Nephron (organoid): ENCODE data around the gene NKAIN2.
A peak's percentile ranks its signal among the peaks of the same experiment; 100 is the strongest.
"Not testable (repeated sequence)": the region's sequence is repeated elsewhere in the genome, so short reads cannot be mapped to it uniquely, and the experiment has no call there.

ENCODE experiments used
- H3K27ac Mint-ChIP-seq, 3 experiments: 2 replicates each; pipeline ENCODE4 v1.8.0; 2020; ENCODE audit warnings: mixed read lengths in 3 of 3, mild to moderate bottlenecking in 2 of 3, moderate library complexity in 1 of 3
- H3K27me3 Mint-ChIP-seq: 2 replicates; pipeline ENCODE4 v1.8.0; 2021; ENCODE audit warnings: low read depth, mild to moderate bottlenecking, moderate library complexity, mixed read lengths
- H3K36me3 Mint-ChIP-seq: 2 replicates; pipeline ENCODE4 v1.8.0; 2020; ENCODE audit warnings: low read depth, mixed read lengths
- H3K4me1 Mint-ChIP-seq: 2 replicates; pipeline ENCODE4 v1.8.0; 2020; ENCODE audit warnings: mixed read lengths
- H3K4me3 Mint-ChIP-seq, 3 experiments: 2 replicates each; pipeline ENCODE4 v1.8.0; 2020; ENCODE audit warnings: mild to moderate bottlenecking in 3 of 3, mixed read lengths in 3 of 3, moderate library complexity in 2 of 3
- H3K9me3 Mint-ChIP-seq: 2 replicates; pipeline ENCODE4 v1.8.0; 2020; ENCODE audit warnings: mixed read lengths
- TF ChIP-seq, protein P1 (sequence below), 3 experiments: fragments of 200-600 bp; sonication (generic); IDR thresholded peaks; one replicate each; pipeline ENCODE4 v1.5.0; 2021; ENCODE audit warnings: antibody characterized with exemption in 3 of 3; ENCODE audit not compliant: unreplicated experiment in 3 of 3

NKAIN2 gene

DNA sequence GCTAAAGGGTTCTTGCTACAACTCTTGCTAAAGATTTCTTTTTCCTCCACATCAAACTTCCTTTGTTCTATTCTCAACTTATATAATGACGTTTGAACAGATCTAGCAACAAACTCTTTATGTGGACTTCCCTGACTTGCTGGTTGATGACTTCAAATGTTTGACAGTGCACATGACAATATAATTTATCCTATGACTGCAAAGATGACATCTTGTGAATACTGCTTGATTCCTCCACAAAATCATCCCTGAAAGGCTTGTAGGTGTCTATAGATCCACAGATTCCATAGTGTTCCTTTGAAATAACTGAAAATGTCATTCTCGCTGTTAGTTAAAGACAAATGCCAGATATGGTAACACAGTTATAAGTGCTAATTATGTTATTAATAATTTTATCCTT is 478.9 kb downstream of the NKAIN2 start:
- H3K36me3 Mint-ChIP-seq = no peaks in the 10 kb centered on the region
- no peak overlapping the region for H3K27ac Mint-ChIP-seq
- no peak overlapping the region for H3K4me3 Mint-ChIP-seq
- TF ChIP-seq, protein P1, sequence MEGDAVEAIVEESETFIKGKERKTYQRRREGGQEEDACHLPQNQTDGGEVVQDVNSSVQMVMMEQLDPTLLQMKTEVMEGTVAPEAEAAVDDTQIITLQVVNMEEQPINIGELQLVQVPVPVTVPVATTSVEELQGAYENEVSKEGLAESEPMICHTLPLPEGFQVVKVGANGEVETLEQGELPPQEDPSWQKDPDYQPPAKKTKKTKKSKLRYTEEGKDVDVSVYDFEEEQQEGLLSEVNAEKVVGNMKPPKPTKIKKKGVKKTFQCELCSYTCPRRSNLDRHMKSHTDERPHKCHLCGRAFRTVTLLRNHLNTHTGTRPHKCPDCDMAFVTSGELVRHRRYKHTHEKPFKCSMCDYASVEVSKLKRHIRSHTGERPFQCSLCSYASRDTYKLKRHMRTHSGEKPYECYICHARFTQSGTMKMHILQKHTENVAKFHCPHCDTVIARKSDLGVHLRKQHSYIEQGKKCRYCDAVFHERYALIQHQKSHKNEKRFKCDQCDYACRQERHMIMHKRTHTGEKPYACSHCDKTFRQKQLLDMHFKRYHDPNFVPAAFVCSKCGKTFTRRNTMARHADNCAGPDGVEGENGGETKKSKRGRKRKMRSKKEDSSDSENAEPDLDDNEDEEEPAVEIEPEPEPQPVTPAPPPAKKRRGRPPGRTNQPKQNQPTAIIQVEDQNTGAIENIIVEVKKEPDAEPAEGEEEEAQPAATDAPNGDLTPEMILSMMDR (IDR thresholded peaks at IDR 0.05; ENCODE audit: unreplicated experiment in 3 of 3) = no peak
- no peaks in the 10 kb centered on the region for H3K4me1 Mint-ChIP-seq
- H3K27me3 Mint-ChIP-seq = peaks cover 3% of the 10 kb centered on the region
- H3K9me3 Mint-ChIP-seq = peaks cover 4% of the 10 kb centered on the region

DNA sequence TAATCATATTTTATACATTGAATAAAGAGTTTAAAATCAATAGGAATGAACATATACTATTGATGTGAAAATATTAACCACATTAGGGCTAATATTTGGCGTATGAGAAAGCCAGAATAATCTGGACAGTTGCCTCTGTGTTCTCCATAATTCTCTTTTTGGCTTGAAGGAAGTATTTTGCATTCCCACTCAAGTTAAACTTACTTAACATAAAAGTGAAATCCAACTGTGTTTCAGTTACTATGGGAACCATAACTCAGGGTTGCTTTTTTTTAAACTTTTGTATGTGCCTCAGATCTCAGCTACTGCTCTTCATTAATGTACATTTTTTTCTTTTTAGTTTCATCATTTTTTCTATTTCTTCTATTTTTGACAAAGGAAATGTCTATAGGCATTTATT is 479.8 kb downstream of the NKAIN2 start:
- TF ChIP-seq, protein P1 (IDR thresholded peaks at IDR 0.05; ENCODE audit: unreplicated experiment in 3 of 3) = no peak
- Mint-ChIP-seq H3K4me3 (no peak overlapping the region), H3K9me3 (peaks cover 4% of the 10 kb centered on the region), H3K27ac (no peak overlapping the region), H3K36me3 (no peaks in the 10 kb centered on the region), H3K4me1 (no peaks in the 10 kb centered on the region), H3K27me3 (peaks cover 3% of the 10 kb centered on the region)

DNA sequence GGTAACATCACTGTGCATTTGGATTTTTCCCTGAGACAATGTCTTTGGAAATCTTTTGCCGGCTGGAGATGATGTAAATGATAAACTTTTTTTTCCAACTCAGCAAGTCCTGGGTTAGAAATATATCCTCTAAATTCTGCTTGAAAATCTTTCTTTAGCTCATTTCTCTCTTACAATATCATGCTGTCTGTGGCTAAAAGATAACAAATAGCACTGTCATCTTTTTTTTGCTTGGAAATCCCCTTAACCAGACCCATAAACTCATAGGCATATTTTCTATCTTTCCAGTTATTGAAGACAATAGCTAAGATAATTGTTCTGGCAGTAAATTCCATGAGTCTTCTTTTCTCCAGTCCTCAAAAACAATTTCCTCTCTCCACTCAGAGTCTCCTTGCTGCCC is 481.5 kb downstream of the NKAIN2 start:
- TF ChIP-seq, protein P1 (IDR thresholded peaks at IDR 0.05; ENCODE audit: unreplicated experiment in 3 of 3) = no peak
- peaks cover 4% of the 10 kb centered on the region for H3K9me3 Mint-ChIP-seq
- H3K4me1 Mint-ChIP-seq = peaks cover 8% of the 10 kb centered on the region
- H3K27ac Mint-ChIP-seq = no peak overlapping the region
- peaks cover 3% of the 10 kb centered on the region for H3K27me3 Mint-ChIP-seq
- H3K4me3 Mint-ChIP-seq = no peak overlapping the region
- H3K36me3 Mint-ChIP-seq = no peaks in the 10 kb centered on the region

DNA sequence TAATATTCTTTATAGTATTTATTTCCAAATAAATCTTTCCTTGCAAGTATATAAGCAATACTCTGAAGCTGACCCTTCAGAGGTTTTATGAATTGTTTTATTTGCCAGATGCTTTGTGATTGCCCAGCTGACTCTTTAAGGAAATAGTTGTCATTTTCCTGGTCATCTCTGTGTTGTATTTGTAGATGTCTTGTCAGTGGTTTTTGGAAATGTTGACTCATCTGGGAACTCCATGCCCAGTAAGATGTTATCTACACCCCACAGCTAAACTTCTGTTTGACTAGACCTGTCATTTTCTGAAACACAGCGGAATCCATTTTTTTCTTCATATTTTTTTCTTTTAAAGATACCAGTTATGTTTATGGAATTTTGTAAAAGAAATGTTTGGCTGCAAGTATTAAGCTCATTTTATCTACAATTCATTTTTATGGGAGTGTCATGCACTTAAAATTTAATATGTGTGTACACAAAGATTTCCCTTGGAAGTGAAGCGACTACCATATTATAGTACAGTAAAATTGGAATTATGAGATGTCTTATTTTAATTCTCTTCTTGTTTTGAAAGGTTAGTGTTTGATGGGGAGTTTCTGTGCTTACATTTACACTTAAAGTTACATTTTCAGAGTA is 491.0 kb downstream of the NKAIN2 start:
- no peak overlapping the region for H3K4me3 Mint-ChIP-seq
- no peaks in the 10 kb centered on the region for H3K36me3 Mint-ChIP-seq
- peak overlapping the region in 1 of 3 experiments; percentile 48 for H3K27ac Mint-ChIP-seq
- TF ChIP-seq, protein P1 (IDR thresholded peaks at IDR 0.05; ENCODE audit: unreplicated experiment in 3 of 3) = no peak
- no peaks in the 10 kb centered on the region for H3K9me3 Mint-ChIP-seq
- H3K27me3 Mint-ChIP-seq = no peaks in the 10 kb centered on the region
- H3K4me1 Mint-ChIP-seq = peaks cover 9% of the 10 kb centered on the region

DNA sequence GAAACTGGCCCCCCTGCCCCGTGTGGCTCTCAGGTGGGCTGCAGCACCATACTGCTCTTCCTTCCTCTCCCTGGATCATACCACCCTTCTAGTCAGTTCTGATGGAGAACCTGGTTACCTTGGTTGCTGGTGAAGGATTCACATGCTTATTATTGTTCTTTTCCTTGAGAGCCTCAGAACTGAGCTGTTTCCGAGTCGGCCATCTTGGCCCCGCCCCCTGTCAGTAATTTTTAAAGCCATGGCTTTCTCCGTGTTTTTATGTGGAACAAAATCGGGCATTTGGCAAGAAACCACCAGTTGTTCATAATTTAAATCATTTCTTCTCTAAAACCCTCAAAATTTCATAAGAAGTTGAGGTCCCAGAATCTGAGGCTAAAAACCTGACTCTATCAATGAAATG is 493.8 kb downstream of the NKAIN2 start:
- peaks cover 4% of the 10 kb centered on the region for H3K36me3 Mint-ChIP-seq
- no peak overlapping the region for H3K4me3 Mint-ChIP-seq
- H3K9me3 Mint-ChIP-seq = peaks cover 3% of the 10 kb centered on the region
- no peak overlapping the region for H3K27ac Mint-ChIP-seq
- no peaks in the 10 kb centered on the region for H3K27me3 Mint-ChIP-seq
- H3K4me1 Mint-ChIP-seq = no peaks in the 10 kb centered on the region
- TF ChIP-seq, protein P1 (IDR thresholded peaks at IDR 0.05; ENCODE audit: unreplicated experiment in 3 of 3) = no peak

DNA sequence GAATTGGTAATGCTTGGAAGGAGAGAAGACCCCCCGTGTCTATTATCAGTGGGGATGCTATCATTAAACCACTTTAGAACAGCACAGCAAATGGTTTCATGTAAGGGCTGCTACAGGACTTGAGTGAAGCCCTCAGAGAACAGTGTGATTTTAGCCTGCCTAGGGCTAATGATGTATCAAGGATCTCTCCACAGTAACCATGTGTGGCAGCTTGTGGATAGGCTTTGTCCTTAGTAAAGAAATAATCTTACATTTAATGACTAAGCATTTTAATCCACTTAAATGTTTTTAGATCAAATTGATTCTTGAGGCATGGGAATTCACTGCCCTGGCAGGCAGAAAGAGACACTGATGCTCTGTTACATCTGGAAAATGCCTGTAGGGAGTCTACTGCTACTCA is 495.1 kb downstream of the NKAIN2 start:
- Mint-ChIP-seq H3K27ac (no peak overlapping the region), H3K4me1 (no peaks in the 10 kb centered on the region), H3K9me3 (peaks cover 3% of the 10 kb centered on the region), H3K36me3 (peaks cover 4% of the 10 kb centered on the region), H3K27me3 (no peaks in the 10 kb centered on the region), H3K4me3 (no peak overlapping the region)
- TF ChIP-seq, protein P1 (IDR thresholded peaks at IDR 0.05; ENCODE audit: unreplicated experiment in 3 of 3) = no peak

DNA sequence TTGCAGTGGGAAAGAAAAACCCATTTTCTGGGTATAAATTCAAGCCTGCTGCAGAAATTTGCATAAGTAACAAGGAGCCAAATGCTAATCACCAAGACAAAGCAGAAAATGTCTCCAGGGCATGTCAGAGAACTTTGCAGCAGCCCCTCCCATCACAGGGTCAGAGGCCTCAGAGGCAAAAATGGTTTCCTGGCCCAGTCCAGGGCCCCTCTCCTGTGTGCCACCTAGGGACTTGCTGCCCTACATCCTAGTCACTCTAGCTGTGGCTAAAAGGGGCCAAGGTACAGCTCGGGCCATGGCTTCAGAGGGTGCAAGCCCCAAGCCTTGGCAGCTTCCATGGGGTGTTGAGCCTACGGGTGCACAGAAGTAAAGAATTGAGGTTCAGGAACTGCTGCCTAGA is 497.2 kb downstream of the NKAIN2 start:
- not testable (repeated sequence) for H3K36me3 Mint-ChIP-seq, H3K27ac Mint-ChIP-seq, H3K4me3 Mint-ChIP-seq, H3K27me3 Mint-ChIP-seq, H3K9me3 Mint-ChIP-seq, H3K4me1 Mint-ChIP-seq
